Measurements from ENCODE around the gene CCDC85C.

The CCDC85C gene

GRCh38 chr14:99461411-99462085 is 142.5 kb downstream of the CCDC85C start:
- Histone ChIP-seq H4K20me1 (ENCODE audit: insufficient read depth) (no peaks in the 10 kb centered on the region), H3K4me1 (ENCODE audit: low read depth, poor library complexity, severe bottlenecking) (no peaks in the 10 kb centered on the region), H3K27ac (no peak overlapping the region), H3K9ac (no peak overlapping the region), H3K4me3 (IDR thresholded peaks at IDR 0.05; ENCODE audit: insufficient read depth, low read depth, low read length) (no peak overlapping the region), H3K4me2 (no peak overlapping the region), H3K36me3 (ENCODE audit: insufficient read depth) (peaks cover 3% of the 10 kb centered on the region), H2AFZ (ENCODE audit: low read depth) (no peak overlapping the region), H3K27me3 (ENCODE audit: insufficient read depth, low read depth) (no peaks in the 10 kb centered on the region), H3K79me2 (ENCODE audit: insufficient read depth, low read depth) (0 out of 2 replicates have a peak, but pooled peaks cover 3% of the 10 kb centered on the region)
- no peak for TF ChIP-seq CTCF (conservative IDR thresholded peaks at IDR 0.05; ENCODE audit: low read depth, low read length)

DNA sequence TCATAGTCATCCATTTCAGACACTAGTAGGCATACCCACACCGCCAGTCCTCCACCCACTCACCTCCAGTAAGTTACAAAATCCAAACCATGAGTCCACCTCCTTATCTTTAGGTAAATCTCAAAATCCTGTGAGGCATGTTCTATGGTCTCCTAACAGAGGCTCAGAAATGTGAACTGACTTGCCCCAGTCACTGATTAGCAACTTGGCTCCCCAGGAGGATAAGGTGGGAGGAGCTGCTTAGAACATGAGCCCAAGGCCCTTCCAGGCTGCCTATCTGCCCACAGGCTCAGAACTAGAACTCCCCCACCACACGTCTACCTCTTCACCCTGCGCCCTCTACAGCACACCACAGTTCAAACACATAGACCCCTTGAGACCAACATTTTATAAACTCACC is 143.2 kb downstream of the CCDC85C start:
- H3K4me1 ChIP-seq (ENCODE audit: low read depth, poor library complexity, severe bottlenecking) = no peaks in the 10 kb centered on the region
- no peak for TF ChIP-seq CTCF (conservative IDR thresholded peaks at IDR 0.05; ENCODE audit: low read depth, low read length)
- no peak overlapping the region for H3K27ac ChIP-seq
- H4K20me1 ChIP-seq (ENCODE audit: insufficient read depth) = no peaks in the 10 kb centered on the region
- H3K36me3 ChIP-seq (ENCODE audit: insufficient read depth) = peaks cover 3% of the 10 kb centered on the region
- no peak overlapping the region for H3K4me3 ChIP-seq (IDR thresholded peaks at IDR 0.05; ENCODE audit: insufficient read depth, low read depth, low read length)
- H3K4me2 ChIP-seq = no peak overlapping the region
- no peak overlapping the region for H3K9ac ChIP-seq
- H3K79me2 ChIP-seq (ENCODE audit: insufficient read depth, low read depth) = no peaks in the 10 kb centered on the region
- no peak overlapping the region for H2AFZ ChIP-seq (ENCODE audit: low read depth)
- H3K27me3 ChIP-seq (ENCODE audit: insufficient read depth, low read depth) = no peaks in the 10 kb centered on the region

- Histone ChIP-seq H3K4me2 (no peak overlapping the region), H3K27ac (no peak overlapping the region), H3K4me3 (IDR thresholded peaks at IDR 0.05; ENCODE audit: insufficient read depth, low read depth, low read length) (no peak overlapping the region), H4K20me1 (ENCODE audit: insufficient read depth) (no peaks in the 10 kb centered on the region), H3K36me3 (ENCODE audit: insufficient read depth) (peaks cover 3% of the 10 kb centered on the region), H3K79me2 (ENCODE audit: insufficient read depth, low read depth) (no peaks in the 10 kb centered on the region), H2AFZ (ENCODE audit: low read depth) (no peak overlapping the region), H3K27me3 (ENCODE audit: insufficient read depth, low read depth) (no peaks in the 10 kb centered on the region), H3K9ac (no peak overlapping the region), H3K4me1 (ENCODE audit: low read depth, poor library complexity, severe bottlenecking) (no peaks in the 10 kb centered on the region)
- no peak for TF ChIP-seq CTCF (conservative IDR thresholded peaks at IDR 0.05; ENCODE audit: low read depth, low read length)
These were observed 144.4 kb downstream of the CCDC85C start for GRCh38 chr14:99459481-99460100.

DNA sequence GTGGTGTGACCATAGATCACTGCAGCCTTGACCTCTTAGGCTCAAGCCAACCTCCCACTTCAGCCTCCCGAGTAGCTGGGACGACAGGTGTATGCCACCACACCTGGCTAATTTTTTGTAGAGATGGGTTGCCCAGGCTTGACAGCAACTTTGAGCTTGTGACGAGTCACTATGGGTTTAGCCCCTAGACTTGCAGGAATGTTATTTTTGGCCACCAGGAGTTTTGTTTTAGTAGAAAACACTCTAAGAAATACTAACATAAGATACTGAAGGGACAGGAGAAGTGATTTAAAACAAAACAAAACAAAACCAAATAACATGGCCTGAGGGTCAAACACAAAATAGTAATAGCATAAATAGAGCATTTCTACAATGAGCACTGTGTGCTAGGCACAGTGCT is 149.8 kb downstream of the CCDC85C start:
- no peak for TF ChIP-seq CTCF (conservative IDR thresholded peaks at IDR 0.05; ENCODE audit: low read depth, low read length)
- Histone ChIP-seq H3K4me2 (no peak overlapping the region), H3K36me3 (ENCODE audit: insufficient read depth) (peaks cover 3% of the 10 kb centered on the region; the same call in 1 of the 2 replicates)

More for the DNA sequence above, 149.8 kb downstream of the CCDC85C start:
- Histone ChIP-seq H3K79me2 (ENCODE audit: insufficient read depth, low read depth) (no peaks in the 10 kb centered on the region), H2AFZ (ENCODE audit: low read depth) (no peak overlapping the region), H3K4me1 (ENCODE audit: low read depth, poor library complexity, severe bottlenecking) (no peaks in the 10 kb centered on the region), H3K27ac (no peak overlapping the region), H3K4me3 (IDR thresholded peaks at IDR 0.05; ENCODE audit: insufficient read depth, low read depth, low read length) (no peak overlapping the region), H3K9ac (no peak overlapping the region), H4K20me1 (ENCODE audit: insufficient read depth) (no peaks in the 10 kb centered on the region), H3K27me3 (ENCODE audit: insufficient read depth, low read depth) (no peaks in the 10 kb centered on the region)

Measured in KMS-11 (cell line).